WTC11 (cell line): ENCODE data around the gene FBXO45.

Experiments used
- ETV6 ChIP-seq: sonication (generic); formaldehyde crosslinking; IDR thresholded peaks from 2 replicates; pipeline ENCODE4 v1.8.1; 2022; ENCODE audit warnings: mild to moderate bottlenecking, missing genetic modification reagents
- FOXJ3 ChIP-seq: sonication (generic); formaldehyde crosslinking; IDR thresholded peaks from 2 replicates; pipeline ENCODE4 v1.9.0; 2021; ENCODE audit warnings: missing genetic modification reagents, mild to moderate bottlenecking, borderline replicate concordance
- FOXK1 ChIP-seq: sonication (generic); formaldehyde crosslinking; IDR thresholded peaks from 2 replicates; pipeline ENCODE4 v1.8.0; 2022; ENCODE audit warnings: mild to moderate bottlenecking, moderate library complexity, missing genetic modification reagents
- KAT7 ChIP-seq: sonication (generic); formaldehyde crosslinking; IDR thresholded peaks from 2 replicates; pipeline ENCODE4 v1.8.1; 2023; ENCODE audit warnings: missing genetic modification reagents, mild to moderate bottlenecking, borderline replicate concordance
- NFE2L1 ChIP-seq: sonication (generic); formaldehyde crosslinking; IDR thresholded peaks from 2 replicates; pipeline ENCODE4 v1.8.1; 2023; ENCODE audit warnings: missing genetic modification reagents
- SMAD3 ChIP-seq: sonication (generic); formaldehyde crosslinking; IDR thresholded peaks from 2 replicates; pipeline ENCODE4 v1.8.0; 2022; ENCODE audit warnings: missing genetic modification reagents, mild to moderate bottlenecking, borderline replicate concordance
- TCF7 ChIP-seq: sonication (generic); formaldehyde crosslinking; IDR thresholded peaks from 2 replicates; pipeline ENCODE4 v1.8.0; 2022; ENCODE audit warnings: mild to moderate bottlenecking, low read depth, missing genetic modification reagents, moderate library complexity
- ZBTB21 ChIP-seq: sonication (generic); formaldehyde crosslinking; IDR thresholded peaks from 2 replicates; pipeline ENCODE4 v1.8.1; 2023; ENCODE audit warnings: mild to moderate bottlenecking, missing genetic modification reagents, borderline replicate concordance
- ZNF121 ChIP-seq: sonication (generic); formaldehyde crosslinking; IDR thresholded peaks from 2 replicates; pipeline ENCODE4 v1.8.0; 2023; ENCODE audit warnings: missing genetic modification reagents
- ZNF263 ChIP-seq: sonication (generic); formaldehyde crosslinking; IDR thresholded peaks from 2 replicates; pipeline ENCODE4 v1.8.1; 2022; ENCODE audit warnings: low read depth, mild to moderate bottlenecking, moderate library complexity, missing genetic modification reagents
- ZNF281 ChIP-seq: sonication (generic); formaldehyde crosslinking; IDR thresholded peaks from 2 replicates; pipeline ENCODE4 v1.8.0; 2023; ENCODE audit warnings: mild to moderate bottlenecking, missing genetic modification reagents
- ZNF532 ChIP-seq: fragments of 250-450 bp; sonication (Bioruptor Pico); IDR thresholded peaks from 2 replicates; pipeline ENCODE4 v1.9.0; 2021; ENCODE audit warnings: mild to moderate bottlenecking, borderline replicate concordance
- TF ChIP-seq, protein P1 (sequence below): fragments of 200-600 bp; IDR thresholded peaks from 2 replicates; pipeline ENCODE4 v1.8.0; 2022; ENCODE audit warnings: antibody characterized with exemption

GRCh38 chr3:196627918-196628231 lies 59.4 kb downstream of the FBXO45 start:
- TF ChIP-seq, protein P1, sequence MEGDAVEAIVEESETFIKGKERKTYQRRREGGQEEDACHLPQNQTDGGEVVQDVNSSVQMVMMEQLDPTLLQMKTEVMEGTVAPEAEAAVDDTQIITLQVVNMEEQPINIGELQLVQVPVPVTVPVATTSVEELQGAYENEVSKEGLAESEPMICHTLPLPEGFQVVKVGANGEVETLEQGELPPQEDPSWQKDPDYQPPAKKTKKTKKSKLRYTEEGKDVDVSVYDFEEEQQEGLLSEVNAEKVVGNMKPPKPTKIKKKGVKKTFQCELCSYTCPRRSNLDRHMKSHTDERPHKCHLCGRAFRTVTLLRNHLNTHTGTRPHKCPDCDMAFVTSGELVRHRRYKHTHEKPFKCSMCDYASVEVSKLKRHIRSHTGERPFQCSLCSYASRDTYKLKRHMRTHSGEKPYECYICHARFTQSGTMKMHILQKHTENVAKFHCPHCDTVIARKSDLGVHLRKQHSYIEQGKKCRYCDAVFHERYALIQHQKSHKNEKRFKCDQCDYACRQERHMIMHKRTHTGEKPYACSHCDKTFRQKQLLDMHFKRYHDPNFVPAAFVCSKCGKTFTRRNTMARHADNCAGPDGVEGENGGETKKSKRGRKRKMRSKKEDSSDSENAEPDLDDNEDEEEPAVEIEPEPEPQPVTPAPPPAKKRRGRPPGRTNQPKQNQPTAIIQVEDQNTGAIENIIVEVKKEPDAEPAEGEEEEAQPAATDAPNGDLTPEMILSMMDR, result no peak
- TF ChIP-seq ZNF121 (no peak), SMAD3 (CRISPR knock-in tag) (no peak), ZNF263 (no peak), ETV6 (CRISPR knock-in tag) (no peak), NFE2L1 (no peak), KAT7 (CRISPR knock-in tag) (no peak), ZNF281 (CRISPR knock-in tag) (no peak), ZBTB21 (CRISPR knock-in tag) (no peak), FOXK1 (CRISPR knock-in tag) (no peak), ZNF532 (CRISPR knock-in tag) (no peak), FOXJ3 (CRISPR knock-in tag) (no peak), TCF7 (CRISPR knock-in tag) (no peak)
